HG02981 (cell line): Measurements from ENCODE around the gene COG5.

Experiments used
- ATAC-seq: cut with Tn5 transposase; IDR thresholded peaks from one replicate; pipeline ENCODE4 v1.9.1; 2021; ENCODE audit warnings: mild to moderate bottlenecking, moderate library complexity; ENCODE audit not compliant: unreplicated experiment

Gene COG5

GRCh38 chr7:107563775-107564552 lies at the start of gene COG5, which contains the start of gene DUS4L:
Gene COG5, minus strand, starts transcription at chr7:107563920. Its CDS starts 24 bp downstream, at chr7:107563896.
Gene DUS4L, plus strand, starts transcription at chr7:107563971. Its CDS starts 3,100 bp downstream, at chr7:107567071.
- peak; percentile 96 for ATAC-seq

GRCh38 chr7:107613439-107613838 lies 49.7 kb upstream of the COG5 start:
- ATAC-seq: no peak

GRCh38 chr7:107610323-107610722 lies 46.6 kb upstream of the COG5 start:
- ATAC-seq: no peak

- no peak for ATAC-seq
These were observed 46.1 kb upstream of the COG5 start for GRCh38 chr7:107609811-107610261.

- no peak for ATAC-seq
These were observed 42.6 kb upstream of the COG5 start for GRCh38 chr7:107606303-107606702.

- ATAC-seq: no peak
These were observed 41.6 kb upstream of the COG5 start for GRCh38 chr7:107605218-107605815.

- ATAC-seq: no peak
These were observed 37.1 kb upstream of the COG5 start for GRCh38 chr7:107600816-107601215.

GRCh38 chr7:107599262-107599661 lies 35.5 kb upstream of the COG5 start:
- no peak for ATAC-seq

- ATAC-seq: no peak
These were observed 34.2 kb upstream of the COG5 start for GRCh38 chr7:107597953-107598352.

GRCh38 chr7:107597582-107597916 lies 33.8 kb upstream of the COG5 start:
- ATAC-seq: no peak

GRCh38 chr7:107596881-107597581 lies 33.3 kb upstream of the COG5 start:
- ATAC-seq: no peak

- ATAC-seq: no peak
These were observed 31.4 kb upstream of the COG5 start for GRCh38 chr7:107594961-107595737.

- ATAC-seq: no peak
These were observed 29.3 kb upstream of the COG5 start for GRCh38 chr7:107593025-107593410.

- ATAC-seq: no peak
These were observed 28.8 kb upstream of the COG5 start for GRCh38 chr7:107592361-107593024.

- no peak for ATAC-seq
These were observed 27.7 kb upstream of the COG5 start for GRCh38 chr7:107591421-107591820.

- no peak for ATAC-seq
These were observed 24.9 kb upstream of the COG5 start for GRCh38 chr7:107588529-107589130.

GRCh38 chr7:107584716-107585115 lies 21.0 kb upstream of the COG5 start:
- ATAC-seq: no peak

- ATAC-seq: no peak
These were observed 19.2 kb upstream of the COG5 start for GRCh38 chr7:107582875-107583274.

GRCh38 chr7:107581387-107582013 lies 17.8 kb upstream of the COG5 start:
- ATAC-seq: no peak
